ENCODE results near the gene RPL36. TPM values are rescaled to one million over a fixed set of nuclear protein-coding genes. Genes with fewer than 3 reads are reported as not detected.

Gene RPL36
- total RNA-seq = 566 TPM
- long read RNA-seq, transcript RPL36-201 (4 exons, 707 nt) = major isoform, 179 of 191 reads
- long read RNA-seq, transcript RPL36-202 (3 exons, 556 nt) = minor isoform, 5 of 191 reads
- long read RNA-seq, partial matches to known transcripts = 4 of 191 reads
- long read RNA-seq, other reads (novel, unspliced or antisense) = 3 of 191 reads

DNA sequence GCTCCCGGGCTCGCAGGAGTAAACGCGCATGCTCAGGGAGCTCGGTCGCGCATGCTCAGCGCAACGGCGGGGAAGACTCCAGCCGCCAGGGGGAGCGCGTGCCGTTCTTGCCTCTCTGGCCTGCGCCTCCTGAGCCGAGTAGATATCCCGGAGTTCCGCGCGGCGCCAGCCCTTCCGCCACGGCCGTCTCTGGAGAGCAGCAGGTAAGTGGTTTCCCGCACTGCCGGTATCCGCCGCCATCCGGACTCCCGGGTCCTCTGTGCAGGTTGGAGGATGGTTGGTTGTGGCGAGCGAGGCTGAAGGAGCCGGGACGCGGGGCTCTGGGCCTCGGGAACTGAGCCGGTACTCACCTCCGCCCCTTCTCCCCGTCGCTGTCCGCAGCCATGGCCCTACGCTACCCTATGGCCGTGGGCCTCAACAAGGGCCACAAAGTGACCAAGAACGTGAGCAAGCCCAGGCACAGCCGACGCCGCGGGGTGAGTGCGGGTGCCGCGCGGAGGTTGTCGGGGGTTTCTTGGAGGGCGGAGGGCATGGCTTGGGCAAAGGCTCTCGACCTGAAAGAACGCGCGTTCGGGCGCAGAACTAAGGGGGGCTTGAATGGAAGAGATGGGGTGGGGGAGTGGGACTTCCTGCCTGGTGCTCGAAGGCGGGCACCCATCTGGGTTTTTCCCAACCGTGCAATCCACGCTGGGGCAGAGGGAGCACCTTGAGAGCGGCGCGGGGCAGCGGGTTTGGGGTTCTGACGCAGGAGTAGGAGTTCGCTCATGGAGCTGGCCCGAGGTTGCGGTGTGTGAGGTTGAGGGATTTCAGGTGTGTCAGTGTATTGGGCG is at the start of gene RPL36:
Gene RPL36 (plus strand): TSS at position 171 of the 830 bp plus-strand sequence. CDS start 213 bp downstream, at position 384.
- TF ChIP-seq, protein P1, sequence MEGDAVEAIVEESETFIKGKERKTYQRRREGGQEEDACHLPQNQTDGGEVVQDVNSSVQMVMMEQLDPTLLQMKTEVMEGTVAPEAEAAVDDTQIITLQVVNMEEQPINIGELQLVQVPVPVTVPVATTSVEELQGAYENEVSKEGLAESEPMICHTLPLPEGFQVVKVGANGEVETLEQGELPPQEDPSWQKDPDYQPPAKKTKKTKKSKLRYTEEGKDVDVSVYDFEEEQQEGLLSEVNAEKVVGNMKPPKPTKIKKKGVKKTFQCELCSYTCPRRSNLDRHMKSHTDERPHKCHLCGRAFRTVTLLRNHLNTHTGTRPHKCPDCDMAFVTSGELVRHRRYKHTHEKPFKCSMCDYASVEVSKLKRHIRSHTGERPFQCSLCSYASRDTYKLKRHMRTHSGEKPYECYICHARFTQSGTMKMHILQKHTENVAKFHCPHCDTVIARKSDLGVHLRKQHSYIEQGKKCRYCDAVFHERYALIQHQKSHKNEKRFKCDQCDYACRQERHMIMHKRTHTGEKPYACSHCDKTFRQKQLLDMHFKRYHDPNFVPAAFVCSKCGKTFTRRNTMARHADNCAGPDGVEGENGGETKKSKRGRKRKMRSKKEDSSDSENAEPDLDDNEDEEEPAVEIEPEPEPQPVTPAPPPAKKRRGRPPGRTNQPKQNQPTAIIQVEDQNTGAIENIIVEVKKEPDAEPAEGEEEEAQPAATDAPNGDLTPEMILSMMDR (IDR thresholded peaks at IDR 0.05) = peak; percentile 98
- ATAC-seq (peak; percentile 82 to 87), DNase-seq (peak; percentile 99)
- Histone ChIP-seq H3K4me1 (peaks cover 25% of the 10 kb centered on the region), H3K9me3 (no peaks in the 10 kb centered on the region), H3K27me3 (ENCODE audit: low read depth) (no peaks in the 10 kb centered on the region), H3K4me3 (peak within 1 kb of the TSS; percentile 97), H3K36me3 (peaks cover 39% of the 10 kb centered on the region), H3K27ac (peak within 1 kb of the TSS; percentile 91)
- intact Hi-C loops (cut with DNase I) = no loop called here

- Histone ChIP-seq H3K36me3 (peaks cover 51% of the 10 kb centered on the region), H3K4me3 (no peak overlapping the region), H3K4me1 (peaks cover 21% of the 10 kb centered on the region), H3K27me3 (ENCODE audit: low read depth) (no peaks in the 10 kb centered on the region), H3K27ac (no peak overlapping the region), H3K9me3 (no peaks in the 10 kb centered on the region)
- intact Hi-C loops (cut with DNase I) = no loop called here
- DNase-seq = no peak
- TF ChIP-seq, protein P1 (IDR thresholded peaks at IDR 0.05) = no peak
- peak in 1 of 2 donors; percentile 36 for ATAC-seq
These were observed 48.9 kb upstream of the RPL36 start for GRCh38 chr19:5641171-5641570.

GRCh38 chr19:5642204-5642603 is 47.9 kb upstream of the RPL36 start:
- Histone ChIP-seq H3K9me3 (no peaks in the 10 kb centered on the region), H3K36me3 (peaks cover 61% of the 10 kb centered on the region), H3K4me3 (no peak overlapping the region), H3K27ac (no peak overlapping the region), H3K27me3 (ENCODE audit: low read depth) (no peaks in the 10 kb centered on the region), H3K4me1 (peaks cover 13% of the 10 kb centered on the region)
- DNase-seq (no peak), ATAC-seq (no peak)
- TF ChIP-seq, protein P1 (IDR thresholded peaks at IDR 0.05) = no peak
- intact Hi-C loops (cut with DNase I) = no loop called here

DNA sequence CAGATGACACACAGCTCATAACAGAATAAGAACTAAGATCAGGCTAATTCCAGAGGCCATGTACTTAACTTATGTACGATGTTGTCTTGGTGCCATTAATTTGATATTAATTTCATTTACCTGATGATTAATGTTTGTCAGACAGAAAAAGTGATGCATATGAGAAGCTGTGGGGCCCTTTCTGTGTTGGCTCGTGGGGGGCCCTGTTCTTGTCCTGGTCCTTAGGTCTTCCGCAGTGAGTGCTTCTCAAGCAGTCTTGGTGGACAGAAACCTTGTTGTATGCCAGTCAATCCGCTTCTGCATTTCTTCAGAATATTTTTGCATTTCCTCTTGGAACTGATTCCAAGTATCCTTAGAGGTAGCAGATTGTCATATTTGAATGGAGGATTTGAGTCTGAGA is 47.0 kb upstream of the RPL36 start:
- DNase-seq (no peak), ATAC-seq (no peak)
- Histone ChIP-seq H3K27me3 (ENCODE audit: low read depth) (no peaks in the 10 kb centered on the region), H3K4me3 (no peak overlapping the region), H3K4me1 (peaks cover 5% of the 10 kb centered on the region), H3K27ac (no peak overlapping the region), H3K9me3 (no peaks in the 10 kb centered on the region), H3K36me3 (peaks cover 70% of the 10 kb centered on the region)
- TF ChIP-seq, protein P1 (IDR thresholded peaks at IDR 0.05) = no peak
- intact Hi-C loops (cut with DNase I) = no loop called here

DNA sequence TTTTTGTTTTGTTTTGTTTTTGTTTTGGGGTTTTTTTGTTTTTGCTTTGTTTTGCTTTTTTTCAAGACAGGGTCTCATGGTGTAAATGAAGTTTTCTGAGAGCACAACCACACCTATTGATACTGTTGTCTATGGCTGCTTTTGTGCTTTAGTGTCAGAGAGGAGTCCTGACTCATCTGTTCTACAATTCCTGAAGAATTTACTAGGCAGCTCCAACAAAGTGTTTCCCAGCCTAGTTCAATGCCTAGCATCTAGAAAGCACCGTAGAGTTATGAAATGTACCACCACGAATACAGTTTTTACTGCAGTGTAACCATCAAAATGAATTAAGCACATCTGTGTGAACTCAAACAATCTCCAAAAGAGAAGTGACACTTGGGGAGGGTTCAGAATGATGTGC is 46.1 kb upstream of the RPL36 start:
- Histone ChIP-seq H3K4me3 (no peak overlapping the region), H3K4me1 (no peaks in the 10 kb centered on the region), H3K27ac (no peak overlapping the region), H3K9me3 (no peaks in the 10 kb centered on the region), H3K27me3 (ENCODE audit: low read depth) (no peaks in the 10 kb centered on the region), H3K36me3 (peaks cover 76% of the 10 kb centered on the region)
- TF ChIP-seq, protein P1 (IDR thresholded peaks at IDR 0.05) = no peak
- DNase-seq (no peak), ATAC-seq (no peak)
- intact Hi-C loops (cut with DNase I) = no loop called here

All from lower lobe of right lung (tissue), 2 donors.